GM11168 (cell line): Measurements from ENCODE around the gene TSKU.

Experiments used
- in situ Hi-C: fragments of 300-500 bp; cut with MboI; formaldehyde crosslinking; loops from one replicate; pipeline ENCODE4 v1.12.0; 2022; ENCODE audit warnings: low sequenced_read_pairs; ENCODE audit not compliant: unreplicated experiment

TSKU gene

DNA sequence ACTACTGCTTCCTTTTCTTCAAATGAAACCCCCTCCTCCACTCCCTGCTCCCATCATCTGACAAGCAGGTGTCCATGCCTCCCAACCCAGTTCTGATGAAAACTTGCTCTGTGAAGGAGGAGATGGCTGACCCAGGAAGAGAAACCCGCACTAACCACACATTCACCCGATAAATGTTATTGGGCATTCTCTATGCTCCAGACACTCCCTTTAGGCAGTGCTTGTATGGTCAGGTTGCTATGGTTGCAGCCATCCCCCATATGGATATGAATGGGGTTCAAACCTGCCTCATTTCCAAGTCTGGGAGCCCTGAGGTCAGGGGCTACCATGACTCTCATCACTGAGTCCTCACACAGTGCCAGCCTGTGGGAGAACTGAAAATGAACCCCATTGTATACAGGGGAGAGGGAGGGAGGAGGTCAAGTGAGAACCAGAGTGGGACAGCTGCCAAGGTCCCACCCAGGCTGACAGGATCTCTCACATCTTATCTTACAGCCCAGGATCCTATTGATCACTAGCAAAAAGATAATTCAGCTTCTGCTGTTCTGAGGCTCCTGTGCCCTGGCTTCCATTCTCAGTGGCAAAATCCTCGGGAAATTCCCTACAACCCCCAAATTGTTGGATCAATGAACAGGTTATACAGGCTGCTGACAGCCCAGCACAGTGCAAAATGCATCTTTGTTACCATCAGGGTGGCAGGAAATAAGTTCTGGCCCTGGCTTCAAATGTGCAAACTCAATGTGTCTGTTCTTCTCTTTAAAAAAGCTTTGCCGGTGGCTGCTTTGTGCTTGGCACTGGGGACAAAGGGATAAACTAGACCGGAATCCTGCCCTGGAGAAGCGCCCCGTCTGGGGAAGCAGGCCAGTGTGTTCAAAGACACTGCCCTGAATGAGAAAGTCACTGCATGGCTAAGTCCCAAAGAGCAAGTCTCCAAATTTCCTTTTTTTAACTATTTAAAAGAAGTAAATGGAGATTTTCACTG is 54.8 kb downstream of the TSKU start:
- in situ Hi-C loops: no loop called here

DNA sequence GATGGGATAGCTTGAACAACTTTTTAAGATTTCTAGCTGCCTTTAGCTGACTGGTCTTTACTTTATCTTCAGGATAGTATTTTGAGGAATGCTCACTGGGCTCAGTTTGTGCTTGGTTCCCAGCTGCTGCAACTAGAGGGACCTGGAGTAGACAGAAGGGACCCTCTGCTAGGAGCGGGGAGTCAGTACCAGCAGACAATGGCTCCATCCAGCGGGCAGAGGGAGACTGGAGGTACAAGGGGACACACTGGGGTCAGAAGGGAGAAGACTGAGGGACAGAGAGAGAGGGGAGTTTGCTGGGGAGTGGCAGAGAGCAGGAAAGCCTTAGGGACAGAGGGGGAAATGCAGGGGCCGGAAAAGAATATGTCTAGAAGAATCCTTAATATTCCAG is 55.5 kb downstream of the TSKU start:
- in situ Hi-C loops: no loop called here

DNA sequence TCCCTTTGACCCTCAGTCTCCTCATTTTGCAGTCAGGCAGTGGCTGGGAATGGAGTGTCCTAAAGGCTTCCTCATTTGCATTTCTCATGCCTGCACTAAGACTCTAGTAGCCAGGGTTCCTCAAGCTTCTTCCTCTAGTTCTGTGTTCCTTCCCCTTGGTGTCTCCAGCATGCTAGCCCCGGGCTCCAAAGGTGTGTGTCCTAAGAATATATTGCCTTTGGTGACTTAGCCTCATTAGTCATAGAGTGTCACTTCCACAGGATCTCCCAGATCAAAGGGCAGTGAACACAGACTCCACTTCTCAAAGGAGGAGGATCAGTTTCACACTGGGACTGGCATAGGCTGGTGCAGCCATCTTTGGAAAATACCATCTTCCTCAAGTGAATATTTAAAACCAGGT is 56.2 kb downstream of the TSKU start:
- in situ Hi-C loops: no loop called here

DNA sequence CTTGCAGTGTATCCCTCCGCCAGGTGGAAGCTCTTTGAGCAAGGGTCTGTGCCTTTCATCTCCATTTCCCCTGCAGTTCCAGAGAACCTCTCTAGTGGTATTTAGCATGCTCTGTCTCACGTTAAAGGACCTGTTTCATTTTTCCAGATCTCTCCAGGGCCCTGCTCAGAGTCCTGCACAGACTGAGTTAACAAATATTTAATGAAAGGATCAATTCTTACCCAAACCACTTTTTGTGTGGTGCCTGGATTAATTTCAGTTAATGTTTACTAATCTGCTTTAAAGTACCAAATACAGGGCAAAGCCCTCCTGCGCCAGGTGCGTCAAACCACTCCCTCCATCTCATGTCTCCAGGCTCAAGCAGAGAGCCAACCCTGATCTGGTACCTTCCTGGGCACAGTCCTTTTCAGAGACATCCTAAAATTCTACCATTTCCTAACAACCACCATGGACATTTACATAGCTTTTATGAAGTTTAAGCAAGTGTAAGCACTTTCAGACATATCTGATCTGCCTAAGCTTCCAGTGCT is 58.8 kb downstream of the TSKU start:
- in situ Hi-C loops: no loop called here

DNA sequence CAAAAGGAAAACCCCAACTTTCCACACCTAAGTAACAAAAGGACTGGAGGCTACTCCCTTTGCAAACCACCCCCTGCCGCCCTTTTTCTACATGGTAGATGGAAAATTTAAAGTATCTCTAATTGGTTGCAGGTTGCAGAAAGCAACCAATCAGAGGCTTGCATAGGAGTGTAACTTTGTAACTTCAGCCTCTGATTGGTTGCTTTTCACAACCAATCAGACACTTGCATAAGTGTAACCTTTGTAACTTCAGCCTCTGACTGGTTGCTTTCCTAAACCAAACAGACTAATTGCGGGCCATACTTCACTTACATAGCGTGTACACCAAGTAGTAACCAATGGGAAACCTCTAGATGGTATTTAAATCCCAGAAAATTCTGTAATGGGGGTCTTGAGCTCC is 60.8 kb downstream of the TSKU start:
- in situ Hi-C loops: no loop called here

DNA sequence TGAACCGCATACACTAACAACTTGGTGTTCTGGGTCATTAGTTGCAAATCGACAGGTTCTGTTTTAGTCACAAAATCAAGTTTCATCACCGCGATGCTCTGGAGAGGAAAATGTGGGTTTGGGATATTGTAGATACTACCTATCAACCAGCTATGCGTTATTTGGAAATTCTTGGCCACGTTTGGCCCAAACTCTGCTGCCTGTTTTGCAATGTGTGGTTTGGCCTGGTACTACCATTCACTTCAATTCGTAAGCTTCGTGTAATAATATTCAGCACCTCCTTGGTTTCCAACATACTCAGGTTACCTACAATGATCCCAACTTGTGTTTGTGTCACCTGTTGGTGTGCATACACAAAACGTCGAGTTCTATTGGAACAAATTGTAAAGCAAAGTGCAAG is 61.4 kb downstream of the TSKU start:
- in situ Hi-C loops: no loop called here

- in situ Hi-C loops: no loop called here
Measured at GRCh38 chr11:76845069-76845468, 61.9 kb downstream of the TSKU start.

DNA sequence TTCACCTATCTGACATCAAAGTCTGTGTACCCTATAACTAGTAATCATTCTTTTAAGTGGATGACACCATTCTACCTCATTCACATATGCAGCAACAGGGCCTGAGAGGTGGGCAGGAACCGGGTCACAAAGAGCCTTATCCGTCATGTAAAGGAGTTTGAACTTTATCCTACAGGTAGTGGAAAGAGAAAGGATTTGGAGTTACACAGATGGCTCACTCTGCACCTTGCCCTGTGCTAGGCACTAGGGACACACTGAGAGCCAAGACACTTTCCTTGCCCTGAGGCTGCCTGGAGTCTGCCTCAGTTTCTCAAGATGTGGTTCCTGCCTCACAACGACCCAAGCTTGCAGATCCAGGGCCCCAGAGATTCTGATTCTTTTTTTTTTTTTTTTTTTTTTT is 63.3 kb downstream of the TSKU start:
- in situ Hi-C loops: no loop called here
